GM12891 (cell line): Measurements from ENCODE around the gene RPS6KA3.
A peak's percentile ranks its signal among the peaks of the same experiment; 100 is the strongest.

ENCODE experiments used
- DNase-seq: peaks from one replicate; pipeline ENCODE4 v3.0.0; 2011; ENCODE audit warnings: low spot score; ENCODE audit not compliant: insufficient read length
- FAIRE-seq: peaks from 2 replicates; lab custom pipeline; 2011; peaks lifted over from hg19 to GRCh38; lab: Jason Lieb, UNC
- PAX5 ChIP-seq: IDR thresholded peaks from 2 replicates; pipeline ENCODE4 v1.6.1; 2011; ENCODE audit warnings: low read length, moderate library complexity, mild to moderate bottlenecking; ENCODE audit not compliant: insufficient read depth, severe bottlenecking
- POLR2A ChIP-seq: IDR thresholded peaks from 2 replicates; pipeline ENCODE4 v1.6.1; 2011; ENCODE audit warnings: low read depth, low read length, control low read depth
- POLR2AphosphoS5 ChIP-seq: IDR thresholded peaks from 2 replicates; pipeline ENCODE4 v1.6.1; 2011; ENCODE audit warnings: low read depth, low read length, control low read depth
- POU2F2 ChIP-seq: IDR thresholded peaks from 2 replicates; pipeline ENCODE4 v1.6.1; 2011; ENCODE audit warnings: low read depth, mild to moderate bottlenecking, control low read depth, low read length, moderate library complexity
- SPI1 ChIP-seq: IDR thresholded peaks from 2 replicates; pipeline ENCODE4 v1.6.1; 2011; ENCODE audit warnings: low read depth, low read length, control low read depth
- TAF1 ChIP-seq: IDR thresholded peaks from 2 replicates; pipeline ENCODE4 v1.6.1; 2011; ENCODE audit warnings: low read depth, low read length, control low read depth

Gene RPS6KA3

DNA sequence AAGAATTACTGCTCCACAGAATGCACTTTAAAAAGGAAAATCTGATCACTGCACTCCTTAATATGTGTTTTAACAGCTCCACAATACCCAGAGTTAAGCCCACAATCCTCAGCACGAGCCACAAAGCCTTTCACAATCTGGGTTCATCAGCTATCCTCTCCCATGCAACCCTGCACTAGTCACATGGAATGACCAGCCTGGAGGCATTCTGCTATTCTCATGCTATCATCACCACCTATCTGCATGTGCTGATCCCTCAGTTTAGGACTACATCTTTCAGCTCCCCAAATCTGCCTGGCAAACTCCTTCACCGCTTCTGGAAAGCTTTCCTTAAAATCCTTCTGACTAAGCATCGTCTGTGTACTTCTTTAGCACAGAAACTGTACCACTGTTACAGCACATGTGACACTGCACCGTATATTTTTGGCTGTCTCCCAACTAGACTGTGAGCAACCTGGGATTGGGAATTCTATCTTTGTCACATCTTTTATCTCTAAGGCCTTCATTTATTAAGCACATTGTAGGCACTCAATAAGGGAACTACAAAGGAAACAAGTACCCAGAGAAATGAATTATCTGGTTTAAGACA lies 106.8 kb downstream of the RPS6KA3 start:
- TF ChIP-seq POLR2AphosphoS5: no peak
- TF ChIP-seq POU2F2: no peak
- TF ChIP-seq SPI1: no peak
- TF ChIP-seq PAX5: no peak
- TF ChIP-seq POLR2A: no peak
- no peak for TF ChIP-seq TAF1
- DNase-seq: no peak
- FAIRE-seq: no peak

DNA sequence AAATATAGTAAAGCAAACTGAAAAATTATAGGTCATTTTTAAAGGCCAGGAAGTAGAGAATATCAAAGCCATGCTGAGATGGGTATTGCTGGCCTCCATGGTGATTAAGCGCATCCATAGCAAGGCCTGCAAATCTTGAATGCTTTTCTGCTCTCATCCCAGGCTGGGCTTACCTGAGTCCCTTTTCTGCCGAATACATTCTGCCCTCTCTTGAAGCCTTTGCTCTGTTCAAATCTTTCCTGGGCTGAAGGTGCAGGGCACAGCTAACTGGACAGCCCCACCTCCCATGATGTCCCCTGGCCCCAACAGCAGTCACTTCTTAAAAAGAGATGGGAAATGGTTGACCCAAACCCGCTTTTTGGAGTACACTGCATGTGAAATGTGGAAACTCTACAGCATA lies 115.0 kb downstream of the RPS6KA3 start:
- FAIRE-seq (no peak), DNase-seq (no peak)
- TF ChIP-seq PAX5: no peak
- TF ChIP-seq POU2F2: no peak
- TF ChIP-seq TAF1: no peak
- no peak for TF ChIP-seq POLR2AphosphoS5
- no peak for TF ChIP-seq SPI1
- no peak for TF ChIP-seq POLR2A

DNA sequence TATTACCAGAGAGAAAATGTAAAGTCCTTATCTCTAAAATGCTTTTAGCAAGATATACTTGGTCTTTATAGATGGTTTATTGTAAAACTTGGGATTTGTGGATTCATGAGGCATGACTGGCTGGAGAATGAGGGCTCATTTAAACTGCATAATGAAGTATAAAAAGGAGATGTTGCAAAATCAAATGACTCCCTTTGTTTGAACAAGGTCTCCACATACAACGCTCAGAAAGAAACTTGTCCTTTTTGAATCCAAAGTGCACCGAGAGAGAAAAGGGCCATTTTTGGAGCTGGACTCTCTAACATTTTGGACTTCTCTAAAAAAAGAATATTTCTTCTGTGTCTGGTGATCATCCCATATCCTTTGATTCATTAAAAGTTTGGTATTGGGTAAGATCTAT lies 117.4 kb downstream of the RPS6KA3 start:
- no peak for TF ChIP-seq PAX5
- no peak for TF ChIP-seq POLR2A
- TF ChIP-seq POU2F2: no peak
- no peak for TF ChIP-seq TAF1
- TF ChIP-seq SPI1: no peak
- TF ChIP-seq POLR2AphosphoS5: no peak
- FAIRE-seq (no peak), DNase-seq (no peak)

DNA sequence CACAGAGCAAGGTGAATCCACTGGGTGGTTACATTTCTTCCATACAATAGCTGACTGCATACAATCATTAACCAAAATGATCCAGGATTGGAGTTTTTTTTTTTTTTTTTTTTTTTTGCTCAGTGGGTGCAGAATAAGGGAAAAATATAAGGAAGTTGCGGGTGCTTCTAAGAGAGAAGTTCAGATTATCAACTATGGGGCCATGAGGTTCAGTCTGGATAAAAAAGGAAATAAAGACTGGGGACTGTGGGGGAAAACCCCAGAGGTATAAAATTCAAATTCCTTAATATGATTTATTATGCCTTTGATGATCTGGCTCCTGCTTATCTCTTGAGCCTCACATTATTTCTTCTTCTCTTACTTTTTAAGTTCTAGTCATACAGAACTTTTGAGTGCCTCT lies 119.1 kb downstream of the RPS6KA3 start:
- no peak for TF ChIP-seq POLR2AphosphoS5
- TF ChIP-seq SPI1: no peak
- no peak for TF ChIP-seq POLR2A
- TF ChIP-seq TAF1: no peak
- TF ChIP-seq PAX5: no peak
- no peak for TF ChIP-seq POU2F2
- FAIRE-seq (no peak), DNase-seq (no peak)

- TF ChIP-seq SPI1 (no peak), POLR2AphosphoS5 (no peak), POLR2A (no peak), POU2F2 (no peak)
- no peak for FAIRE-seq
Measured at GRCh38 chrX:20144491-20144890, 122.2 kb downstream of the RPS6KA3 start.

GRCh38 chrX:20143561-20143960 lies 123.1 kb downstream of the RPS6KA3 start:
- no peak for DNase-seq
- no peak for FAIRE-seq
- TF ChIP-seq PAX5 (no peak), TAF1 (no peak), POLR2AphosphoS5 (no peak)

More at GRCh38 chrX:20144491-20144890, 122.2 kb downstream of the RPS6KA3 start:
- no peak for DNase-seq

GRCh38 chrX:20143111-20143510 lies 123.6 kb downstream of the RPS6KA3 start:
- DNase-seq (no peak), FAIRE-seq (no peak)
- TF ChIP-seq POLR2AphosphoS5: no peak
- TF ChIP-seq POU2F2: no peak
- TF ChIP-seq SPI1: no peak
- no peak for TF ChIP-seq PAX5
- no peak for TF ChIP-seq TAF1
- TF ChIP-seq POLR2A: no peak

DNA sequence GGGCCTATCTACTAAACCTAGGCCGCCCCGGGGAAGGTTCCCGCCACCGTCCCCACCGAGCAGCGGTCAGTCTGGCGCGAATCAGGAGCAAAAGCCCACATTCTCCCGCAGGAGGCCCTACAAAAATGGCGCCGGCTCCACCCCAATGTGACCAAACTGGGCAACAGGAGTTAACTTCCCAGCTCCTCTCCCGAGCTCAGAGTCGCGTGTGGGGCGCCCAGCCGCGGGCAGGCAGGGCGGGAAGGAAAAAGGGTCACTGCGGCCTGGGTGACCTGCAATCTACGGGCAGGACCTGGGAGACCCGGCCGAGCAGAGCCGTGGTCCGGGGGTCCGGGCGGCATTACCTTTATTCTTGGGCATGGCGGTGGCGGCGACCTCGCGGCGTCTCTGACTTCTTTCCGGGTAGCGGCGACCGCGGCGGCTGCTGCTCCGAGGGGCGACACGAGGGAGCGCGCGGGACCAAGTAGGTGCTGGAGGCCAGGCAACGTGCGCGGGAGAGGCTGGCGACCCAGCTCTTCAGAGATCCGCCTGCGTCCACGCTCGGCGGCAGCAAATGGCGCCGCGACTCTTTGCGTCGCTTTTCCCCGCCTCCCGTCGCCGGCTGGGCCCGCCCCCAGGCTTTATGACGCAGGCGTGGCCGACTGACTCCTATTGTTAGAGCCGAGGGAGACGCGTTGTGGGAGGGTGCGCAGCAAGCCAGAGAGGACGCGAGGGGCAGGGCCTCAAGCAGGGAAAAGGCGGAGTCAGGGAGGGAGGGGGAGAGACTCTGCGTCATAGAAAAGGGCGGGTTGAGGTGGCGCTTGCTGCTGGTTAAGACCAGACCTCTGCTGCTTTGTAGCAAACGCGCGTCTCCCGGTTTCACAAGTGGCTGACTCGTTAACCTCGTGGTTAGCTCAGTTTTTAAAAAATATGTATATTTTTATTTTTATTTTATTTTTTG lies 125.2 kb downstream of the RPS6KA3 start, which contains the start of gene EIF1AX:
EIF1AX (minus strand) TSS at position 558 of the 940 bp plus-strand sequence; CDS start at position 360, 198 bp downstream.
- FAIRE-seq (peak; percentile 99), DNase-seq (peak; percentile 54)
- no peak for TF ChIP-seq POLR2AphosphoS5
- peak; percentile 61 for TF ChIP-seq POLR2A

- DNase-seq (no peak), FAIRE-seq (no peak)
- TF ChIP-seq POLR2AphosphoS5 (no peak), POLR2A (no peak), SPI1 (no peak), POU2F2 (no peak), PAX5 (no peak), TAF1 (no peak)
Measured at GRCh38 chrX:20140420-20140819, 126.3 kb downstream of the RPS6KA3 start.

DNA sequence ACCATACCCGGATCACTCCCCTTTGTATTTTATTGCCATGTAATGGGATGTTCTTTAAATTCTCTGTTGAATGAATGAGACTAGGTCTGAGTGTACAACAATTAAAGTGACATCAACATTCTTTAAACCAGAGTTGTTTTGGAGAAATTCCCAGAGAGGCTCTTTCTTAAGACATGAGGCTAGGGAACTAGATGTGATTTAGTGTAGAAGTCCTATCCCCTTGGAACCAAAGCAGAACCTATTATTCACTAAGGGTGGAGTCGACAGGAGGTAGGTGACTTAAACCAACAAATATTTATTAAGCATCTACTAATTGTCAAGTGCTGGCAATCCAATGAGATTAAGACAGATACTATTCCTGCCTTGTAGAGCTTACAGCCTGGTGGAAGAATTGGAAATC lies 126.7 kb downstream of the RPS6KA3 start:
- FAIRE-seq (no peak), DNase-seq (no peak)
- TF ChIP-seq TAF1 (no peak), POLR2AphosphoS5 (no peak), PAX5 (no peak), SPI1 (no peak), POLR2A (no peak), POU2F2 (no peak)
